ENCODE results near the gene DUS2.
A peak's percentile ranks its signal among the peaks of the same experiment; 100 is the strongest.
"Not testable (repeated sequence)": the region's sequence is repeated elsewhere in the genome, so short reads cannot be mapped to it uniquely, and the experiment has no call there.

Gene DUS2

GRCh38 chr16:68022728-68023537 is at the start of gene DUS2, which contains the start of gene DDX28:
TSS of gene DUS2 (plus strand) at chr16:68023284. CDS start at chr16:68038024, 14,740 bp downstream.
TSS of gene DDX28 (minus strand) at chr16:68023232. CDS start at chr16:68023202, 30 bp downstream.
- peak; percentile 94 for DNase-seq (ENCODE audit: low spot score)

DNA sequence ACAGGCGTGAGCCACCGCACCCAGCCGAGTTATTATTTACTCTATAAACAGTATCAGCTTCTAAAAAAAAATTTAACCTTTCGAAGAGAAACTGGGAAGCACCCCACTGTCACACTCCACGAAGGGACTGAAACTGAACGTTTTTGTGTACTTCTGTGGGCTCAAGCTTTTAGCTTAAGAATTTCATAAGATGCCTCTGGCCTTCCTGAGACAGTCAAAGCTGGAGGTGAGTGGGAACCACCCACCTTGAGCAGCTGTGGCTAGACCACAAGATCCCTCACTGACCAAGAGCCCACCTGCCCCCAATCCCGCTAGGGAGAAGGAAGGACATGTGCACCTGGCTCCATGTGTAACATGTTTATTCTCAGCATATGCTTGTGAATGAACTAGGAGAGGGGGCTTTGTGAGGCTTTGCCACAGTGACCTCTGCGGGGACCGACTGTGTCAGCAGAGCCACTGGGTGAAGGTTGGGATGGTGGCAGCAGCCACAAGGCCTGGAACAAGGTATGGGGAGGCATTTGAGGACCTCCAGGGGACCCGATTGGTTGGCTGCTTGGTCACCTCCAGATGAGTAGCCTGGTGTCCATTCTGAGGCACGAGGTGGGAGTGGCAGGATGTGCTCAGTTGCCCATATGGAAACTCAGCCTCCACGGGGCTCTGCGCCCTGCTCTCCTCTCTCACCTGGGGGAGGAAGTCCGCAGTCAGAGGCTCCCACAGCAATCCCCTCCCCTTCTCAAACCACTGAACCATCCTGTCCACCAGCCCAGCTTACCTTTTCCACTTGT is 47.6 kb upstream of the DUS2 start:
- no peak for DNase-seq (ENCODE audit: low spot score)

DNA sequence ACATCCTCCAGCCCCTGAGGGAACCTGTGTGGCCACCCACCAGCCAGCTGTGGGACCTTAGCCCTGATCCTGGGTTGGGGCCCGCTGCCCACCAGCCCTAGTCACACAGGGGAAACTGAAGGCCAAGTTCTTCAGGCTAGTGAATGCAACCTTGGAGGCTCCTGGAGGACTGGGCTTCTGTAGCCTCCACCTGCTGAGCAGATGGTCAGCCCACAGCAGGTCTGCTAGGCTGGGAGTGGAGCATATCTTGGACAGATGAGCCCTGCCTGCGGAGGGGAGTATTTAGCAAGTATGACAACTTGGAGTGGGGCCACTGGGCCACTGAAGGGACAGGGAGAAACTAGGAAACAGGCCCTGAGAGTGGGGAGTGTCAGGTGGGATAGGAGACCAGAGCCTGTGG is 46.9 kb upstream of the DUS2 start:
- DNase-seq (ENCODE audit: low spot score) = no peak

- no peak for DNase-seq (ENCODE audit: low spot score)
These were observed 46.1 kb upstream of the DUS2 start for GRCh38 chr16:67977005-67977404.

DNA sequence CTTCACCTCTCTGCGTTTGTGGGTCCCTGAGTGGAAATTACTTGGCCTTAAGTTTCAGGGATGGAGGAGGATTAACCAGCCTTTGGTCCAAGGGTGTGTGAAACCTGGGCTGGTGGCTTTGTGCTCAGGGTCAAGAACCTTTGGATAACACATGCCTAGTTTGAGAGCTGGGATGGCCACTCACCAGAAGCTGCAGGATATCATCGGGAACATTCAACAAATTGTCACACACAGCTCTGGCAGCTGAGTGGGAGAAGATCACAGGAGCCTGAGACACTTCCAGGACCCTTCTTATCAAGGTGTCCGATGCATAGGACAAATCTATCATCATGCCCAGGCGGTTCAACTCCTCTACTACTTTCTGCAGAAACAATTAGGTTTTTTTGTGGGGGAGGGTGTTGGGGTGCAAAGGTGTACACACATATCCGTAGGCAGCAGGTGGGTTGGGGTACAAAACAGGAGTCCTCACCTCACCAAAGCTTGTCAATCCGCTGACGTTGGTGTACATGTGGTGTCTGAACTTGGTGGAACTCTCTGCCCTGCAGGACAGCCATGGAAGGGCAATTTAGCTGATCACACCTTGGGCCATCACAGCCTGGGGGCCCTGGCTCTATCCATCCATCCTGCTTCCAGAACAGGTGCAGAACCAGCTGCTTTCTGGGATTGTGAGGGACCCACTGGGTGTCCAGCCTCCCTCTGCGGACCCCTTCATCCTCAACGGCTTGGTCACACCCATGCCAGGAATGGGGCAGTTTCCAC is 45.4 kb upstream of the DUS2 start:
- no peak for DNase-seq (ENCODE audit: low spot score)

GRCh38 chr16:67979955-67980678 is 43.0 kb upstream of the DUS2 start, which contains the start of gene DPEP3:
TSS of gene DPEP3 (minus strand) at chr16:67980499. CDS start at chr16:67980380, 119 bp downstream.
- no peak for DNase-seq (ENCODE audit: low spot score)

DNA sequence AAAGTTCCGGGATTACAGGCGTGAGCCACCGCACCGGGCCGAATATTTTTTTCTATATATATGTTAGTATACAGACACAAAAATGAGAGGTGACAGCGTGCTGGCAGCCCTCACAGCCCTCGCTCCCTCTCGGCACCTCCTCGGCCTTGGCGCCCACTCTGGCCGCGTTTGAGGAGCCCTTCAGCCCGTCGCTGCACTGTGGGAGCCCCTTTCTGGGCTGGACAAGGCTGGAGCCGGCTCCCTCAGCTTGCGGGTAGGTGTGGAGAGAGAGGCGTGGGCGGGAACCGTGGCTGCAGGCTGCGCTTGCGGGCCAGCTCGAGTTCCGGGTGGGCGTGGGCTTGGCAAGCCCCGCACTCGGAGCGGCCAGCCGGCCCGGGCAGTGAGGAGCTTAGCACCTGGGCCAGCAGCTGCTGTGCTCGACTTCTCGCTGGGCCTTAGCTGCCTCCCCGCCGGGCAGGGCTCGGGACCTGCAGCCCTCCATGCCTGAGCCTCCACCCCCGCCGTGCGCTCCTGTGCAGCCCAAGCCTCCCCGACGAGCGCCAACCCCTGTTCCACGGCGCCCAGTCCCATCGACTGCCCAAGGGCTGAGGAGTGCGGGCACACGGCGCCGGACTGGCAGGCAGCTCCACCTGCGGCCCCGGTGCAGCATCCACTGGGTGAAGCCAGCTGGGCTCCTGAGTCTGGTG is 40.9 kb upstream of the DUS2 start:
- no peak for DNase-seq (ENCODE audit: low spot score)

DNA sequence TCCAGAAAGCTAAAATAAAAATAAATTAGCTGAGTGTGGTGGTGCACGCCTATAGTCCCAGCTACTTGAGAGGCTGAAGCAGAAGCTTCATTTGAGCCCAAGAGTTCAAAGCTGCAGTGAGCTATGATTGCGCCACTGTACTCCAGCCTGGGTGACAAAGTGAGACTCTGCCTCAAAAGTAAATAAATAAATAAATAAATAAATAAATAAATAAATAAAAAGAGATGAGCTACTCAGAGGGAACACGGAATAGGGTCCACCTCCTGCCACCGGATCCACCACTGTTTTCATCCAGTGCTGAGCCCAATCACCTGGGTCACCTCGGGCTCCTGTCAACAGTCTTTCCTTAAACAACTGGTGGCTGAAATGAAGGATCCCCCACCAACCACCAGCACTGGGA is 36.1 kb upstream of the DUS2 start:
- DNase-seq (ENCODE audit: low spot score) = no peak

- no peak for DNase-seq (ENCODE audit: low spot score)
These were observed 35.5 kb upstream of the DUS2 start for GRCh38 chr16:67987460-67988160.

- no peak for DNase-seq (ENCODE audit: low spot score)
These were observed 34.4 kb upstream of the DUS2 start for GRCh38 chr16:67988675-67989074.

GRCh38 chr16:67989322-67990017 is 33.6 kb upstream of the DUS2 start:
- no peak for DNase-seq (ENCODE audit: low spot score)

DNA sequence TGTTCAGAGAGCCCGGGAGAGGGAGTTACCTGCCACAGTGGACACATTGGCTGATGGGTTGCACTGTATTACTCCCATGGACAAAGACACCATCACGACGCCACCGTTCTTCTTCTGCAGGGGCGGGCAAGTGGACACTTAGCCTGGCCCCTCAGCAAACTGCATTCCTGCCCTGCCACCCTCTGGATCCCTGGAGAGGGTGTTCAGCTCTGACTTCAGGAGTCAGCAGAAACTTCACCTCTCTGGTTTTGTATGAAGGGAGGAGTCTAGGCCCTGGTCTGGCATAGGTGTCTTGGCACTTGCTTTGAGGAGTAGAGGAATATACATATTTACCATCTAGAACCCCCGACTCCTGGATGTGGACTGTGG is 33.1 kb upstream of the DUS2 start:
- no peak for DNase-seq (ENCODE audit: low spot score)

DNA sequence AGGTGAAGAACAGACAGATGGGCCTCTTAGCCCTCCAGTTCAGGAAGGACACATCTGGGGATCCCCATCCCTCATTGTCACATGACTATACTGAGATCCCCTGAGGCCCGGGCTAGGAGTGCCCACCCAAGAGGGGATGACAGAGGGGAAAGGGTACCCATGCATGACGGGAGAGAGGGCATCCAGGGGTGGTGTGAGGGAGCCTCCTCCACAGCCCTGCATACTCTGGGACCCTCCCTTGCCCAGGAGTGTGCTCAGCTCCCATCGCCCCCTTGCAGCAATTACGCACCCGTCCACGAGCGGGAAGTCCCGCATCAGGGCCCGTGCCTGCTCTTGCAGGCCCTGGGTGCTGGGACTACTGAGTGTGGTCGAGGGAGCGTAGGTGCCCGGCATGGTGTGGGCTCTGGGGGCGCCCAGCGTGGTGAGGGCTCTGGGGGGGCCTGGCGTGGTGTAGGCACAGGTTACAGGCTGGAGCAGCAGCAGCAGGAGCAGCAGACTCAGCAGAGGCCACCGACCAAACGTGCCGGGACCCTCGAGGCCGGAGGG is 30.4 kb upstream of the DUS2 start:
- no peak for DNase-seq (ENCODE audit: low spot score)

- DNase-seq (ENCODE audit: low spot score) = peak; percentile 81
These were observed 29.7 kb upstream of the DUS2 start for GRCh38 chr16:67993207-67994039.

GRCh38 chr16:67994040-67994408 is 29.1 kb upstream of the DUS2 start:
- not testable (repeated sequence) for DNase-seq (ENCODE audit: low spot score)

- DNase-seq (ENCODE audit: low spot score) = peak; percentile 27
These were observed 27.7 kb upstream of the DUS2 start for GRCh38 chr16:67995423-67995822.

DNA sequence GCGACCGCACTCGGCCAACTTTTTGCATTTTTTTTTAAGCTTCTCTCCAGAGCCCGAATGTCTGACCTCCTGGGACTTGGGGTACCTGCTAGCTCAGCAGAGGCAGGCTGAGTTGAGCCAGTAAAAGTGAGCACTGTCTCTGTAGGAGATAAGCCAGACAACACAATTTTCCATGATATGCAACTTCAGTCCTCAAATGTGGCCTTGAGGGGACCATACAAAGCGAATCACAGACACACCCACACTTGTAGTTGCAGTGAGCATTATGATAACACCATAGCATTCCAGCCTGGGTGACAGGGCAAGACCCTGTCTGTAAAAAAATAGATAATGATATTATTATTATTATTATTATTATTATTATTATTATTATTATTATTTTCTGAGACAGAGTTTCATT is 26.4 kb upstream of the DUS2 start:
- no peak for DNase-seq (ENCODE audit: low spot score)

GRCh38 chr16:67998231-67998778 is 24.8 kb upstream of the DUS2 start:
- DNase-seq (ENCODE audit: low spot score) = not testable (repeated sequence)

Measured in CD4-positive, alpha-beta T cell treated with Interleukin-15 for 4 hours (primary cell).